ENCODE measurements around the gene WWOX.

WWOX gene

DNA sequence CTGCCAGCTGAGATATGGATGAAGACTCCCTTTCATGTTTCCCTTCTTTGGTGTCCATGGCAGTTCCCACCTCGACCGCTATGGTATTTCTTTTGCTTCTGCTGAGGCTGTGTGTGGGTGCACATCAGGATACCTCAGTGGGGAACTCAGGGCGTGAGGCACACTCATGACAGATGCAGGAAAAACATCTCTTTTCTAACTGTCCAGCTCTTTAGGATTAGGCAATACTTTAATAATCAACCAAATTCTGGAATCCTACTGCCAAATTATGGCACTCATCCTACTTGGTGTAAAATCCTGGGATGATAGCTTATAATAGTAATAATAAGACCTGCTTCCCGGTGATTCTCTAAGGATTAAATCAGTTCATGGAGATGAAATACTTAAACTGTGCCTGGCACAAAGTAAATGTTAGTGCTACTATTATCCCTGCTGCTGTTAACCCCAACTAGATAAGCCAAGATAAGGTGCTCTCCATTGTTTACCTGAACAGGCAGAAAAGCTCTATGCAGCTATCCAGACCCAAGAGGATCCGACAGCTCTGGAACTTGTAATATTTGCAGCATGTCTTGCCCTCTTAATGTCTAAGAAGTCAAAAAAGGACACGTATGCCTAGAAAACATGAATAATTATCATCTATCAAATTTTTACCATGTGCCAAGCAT is 543.3 kb downstream of the WWOX start:
- Histone ChIP-seq H3K36me3 (ENCODE audit: control insufficient read depth, insufficient read depth, low read length) (no peaks in the 10 kb centered on the region), H3K27me3 (replicated peaks; ENCODE audit: control insufficient read depth, insufficient read depth, low read length) (no peaks in the 10 kb centered on the region; the same call in 1 of the 2 replicates), H3K4me3 (replicated peaks; ENCODE audit: low read depth, low read length) (no peak overlapping the region)
- no peak for DNase-seq (ENCODE audit: extremely low read depth, insufficient read length)
- TF ChIP-seq, protein P1, sequence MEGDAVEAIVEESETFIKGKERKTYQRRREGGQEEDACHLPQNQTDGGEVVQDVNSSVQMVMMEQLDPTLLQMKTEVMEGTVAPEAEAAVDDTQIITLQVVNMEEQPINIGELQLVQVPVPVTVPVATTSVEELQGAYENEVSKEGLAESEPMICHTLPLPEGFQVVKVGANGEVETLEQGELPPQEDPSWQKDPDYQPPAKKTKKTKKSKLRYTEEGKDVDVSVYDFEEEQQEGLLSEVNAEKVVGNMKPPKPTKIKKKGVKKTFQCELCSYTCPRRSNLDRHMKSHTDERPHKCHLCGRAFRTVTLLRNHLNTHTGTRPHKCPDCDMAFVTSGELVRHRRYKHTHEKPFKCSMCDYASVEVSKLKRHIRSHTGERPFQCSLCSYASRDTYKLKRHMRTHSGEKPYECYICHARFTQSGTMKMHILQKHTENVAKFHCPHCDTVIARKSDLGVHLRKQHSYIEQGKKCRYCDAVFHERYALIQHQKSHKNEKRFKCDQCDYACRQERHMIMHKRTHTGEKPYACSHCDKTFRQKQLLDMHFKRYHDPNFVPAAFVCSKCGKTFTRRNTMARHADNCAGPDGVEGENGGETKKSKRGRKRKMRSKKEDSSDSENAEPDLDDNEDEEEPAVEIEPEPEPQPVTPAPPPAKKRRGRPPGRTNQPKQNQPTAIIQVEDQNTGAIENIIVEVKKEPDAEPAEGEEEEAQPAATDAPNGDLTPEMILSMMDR (IDR thresholded peaks at IDR 0.05; ENCODE audit: insufficient read depth, low read length, poor library complexity, severe bottlenecking): no peak

DNA sequence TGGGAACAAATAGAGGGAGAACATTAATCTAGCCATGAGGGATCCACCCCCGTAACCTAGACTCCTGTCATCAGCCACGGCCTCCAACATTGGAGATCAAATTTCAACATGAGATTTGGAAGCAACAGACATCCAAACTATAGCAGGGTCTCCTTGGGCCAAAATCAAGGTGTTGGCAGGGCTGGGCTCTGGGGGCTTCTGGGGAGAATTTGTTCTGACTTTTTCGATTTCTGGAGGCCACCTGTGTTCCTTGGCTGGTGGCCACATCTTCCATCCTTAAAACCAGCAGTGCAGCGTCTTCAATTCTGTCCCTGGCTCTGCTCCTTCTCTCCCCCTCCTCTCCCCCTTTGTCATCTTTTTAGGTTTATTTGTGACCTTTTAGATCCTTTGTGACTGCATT is 546.2 kb downstream of the WWOX start:
- TF ChIP-seq, protein P1 (IDR thresholded peaks at IDR 0.05; ENCODE audit: insufficient read depth, low read length, poor library complexity, severe bottlenecking): no peak
- Histone ChIP-seq H3K27me3 (replicated peaks; ENCODE audit: control insufficient read depth, insufficient read depth, low read length) (no peaks in the 10 kb centered on the region; the same call in 1 of the 2 replicates), H3K4me3 (replicated peaks; ENCODE audit: low read depth, low read length) (no peak overlapping the region), H3K36me3 (ENCODE audit: control insufficient read depth, insufficient read depth, low read length) (no peaks in the 10 kb centered on the region)
- no peak for DNase-seq (ENCODE audit: extremely low read depth, insufficient read length)

DNA sequence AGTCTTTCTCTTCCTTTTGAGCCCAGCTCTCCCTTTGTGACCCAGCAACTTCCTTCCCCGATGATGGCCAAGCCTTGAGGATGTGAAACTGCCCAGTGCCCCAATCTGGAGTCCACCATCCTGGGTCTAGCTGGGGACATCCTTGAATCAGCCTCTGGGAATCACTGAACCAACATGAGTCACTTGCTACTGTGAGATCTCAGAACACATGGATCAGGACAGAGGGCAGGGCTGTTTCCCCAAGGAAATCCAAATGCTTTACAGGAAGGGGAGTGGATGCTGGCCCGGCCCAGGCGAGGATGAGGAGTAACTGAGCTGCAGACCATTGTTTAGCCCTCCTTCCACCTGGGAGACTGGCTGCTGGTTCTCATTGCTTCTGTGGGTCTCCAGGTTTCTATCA is 547.6 kb downstream of the WWOX start:
- Histone ChIP-seq H3K4me3 (replicated peaks; ENCODE audit: low read depth, low read length) (no peak overlapping the region), H3K36me3 (ENCODE audit: control insufficient read depth, insufficient read depth, low read length) (no peaks in the 10 kb centered on the region), H3K27me3 (replicated peaks; ENCODE audit: control insufficient read depth, insufficient read depth, low read length) (no peaks in the 10 kb centered on the region)
- TF ChIP-seq, protein P1 (IDR thresholded peaks at IDR 0.05; ENCODE audit: insufficient read depth, low read length, poor library complexity, severe bottlenecking): no peak
- no peak for DNase-seq (ENCODE audit: extremely low read depth, insufficient read length)

DNA sequence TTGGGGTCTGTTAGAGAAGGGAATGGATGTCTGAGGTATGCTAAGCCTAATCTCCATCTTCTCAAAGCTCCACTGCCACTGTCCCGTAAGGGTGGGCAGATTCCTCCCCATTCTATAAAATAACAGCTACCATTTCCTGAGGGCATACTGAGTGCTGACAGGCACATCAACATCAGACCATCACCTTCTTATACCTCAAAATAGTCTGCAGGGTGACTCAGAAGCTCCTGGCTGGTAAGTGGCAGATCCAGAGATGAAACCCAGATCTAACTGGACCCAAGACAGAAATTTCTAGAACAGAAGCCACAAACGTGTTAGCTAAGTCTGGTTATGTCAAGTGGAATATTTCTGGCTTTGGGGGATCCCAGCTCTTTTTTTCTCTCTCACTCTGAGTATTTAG is 548.0 kb downstream of the WWOX start:
- TF ChIP-seq, protein P1 (IDR thresholded peaks at IDR 0.05; ENCODE audit: insufficient read depth, low read length, poor library complexity, severe bottlenecking): no peak
- no peak for DNase-seq (ENCODE audit: extremely low read depth, insufficient read length)
- Histone ChIP-seq H3K36me3 (ENCODE audit: control insufficient read depth, insufficient read depth, low read length) (no peaks in the 10 kb centered on the region), H3K27me3 (replicated peaks; ENCODE audit: control insufficient read depth, insufficient read depth, low read length) (no peaks in the 10 kb centered on the region), H3K4me3 (replicated peaks; ENCODE audit: low read depth, low read length) (no peak overlapping the region)

DNA sequence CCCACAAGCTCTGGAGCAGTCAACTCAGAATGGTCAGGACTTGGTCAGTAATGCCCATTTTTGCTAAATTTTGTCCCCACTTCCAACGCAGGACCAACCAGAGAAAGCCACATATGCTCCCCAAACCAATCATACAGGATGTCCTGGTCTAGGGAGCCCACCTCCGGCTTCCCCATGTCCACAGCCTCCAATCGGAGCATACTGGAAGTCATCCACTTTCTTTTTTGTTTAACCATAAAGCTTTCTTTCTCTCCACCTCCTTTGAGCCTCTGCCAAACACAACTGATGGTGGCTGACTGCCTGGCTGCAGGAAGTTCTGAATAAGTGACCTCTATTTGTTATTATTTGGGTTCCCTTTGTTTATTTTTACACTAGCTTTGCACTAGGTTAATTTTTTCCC is 549.1 kb downstream of the WWOX start:
- no peaks in the 10 kb centered on the region for H3K27me3 ChIP-seq (replicated peaks; ENCODE audit: control insufficient read depth, insufficient read depth, low read length)
- no peak overlapping the region for H3K4me3 ChIP-seq (replicated peaks; ENCODE audit: low read depth, low read length)
- H3K36me3 ChIP-seq (ENCODE audit: control insufficient read depth, insufficient read depth, low read length): no peaks in the 10 kb centered on the region
- DNase-seq (ENCODE audit: extremely low read depth, insufficient read length): no peak
- TF ChIP-seq, protein P1 (IDR thresholded peaks at IDR 0.05; ENCODE audit: insufficient read depth, low read length, poor library complexity, severe bottlenecking): no peak
